GM21367 (cell line): ENCODE data around the gene KATNB1.
"Not testable (repeated sequence)": the region's sequence is repeated elsewhere in the genome, so short reads cannot be mapped to it uniquely, and the experiment has no call there.

ENCODE experiments used
- ATAC-seq: cut with Tn5 transposase; IDR thresholded peaks from one replicate; pipeline ENCODE4 v1.9.1; 2021; ENCODE audit not compliant: unreplicated experiment

KATNB1 gene

GRCh38 chr16:57743458-57743857, 7.9 kb downstream of the KATNB1 start:
- no peak for ATAC-seq

- no peak for ATAC-seq
Measured at GRCh38 chr16:57743886-57744641, 8.5 kb downstream of the KATNB1 start.

- no peak for ATAC-seq
Measured at GRCh38 chr16:57744642-57744903, 9.0 kb downstream of the KATNB1 start.

GRCh38 chr16:57745768-57746167, 10.2 kb downstream of the KATNB1 start:
- no peak for ATAC-seq

GRCh38 chr16:57746316-57746715, 10.7 kb downstream of the KATNB1 start:
- not testable (repeated sequence) for ATAC-seq

GRCh38 chr16:57747091-57747490, 11.5 kb downstream of the KATNB1 start:
- no peak for ATAC-seq

GRCh38 chr16:57747496-57747895, 11.9 kb downstream of the KATNB1 start:
- ATAC-seq: no peak

GRCh38 chr16:57747996-57748395, 12.4 kb downstream of the KATNB1 start:
- no peak for ATAC-seq

GRCh38 chr16:57748596-57748995, 13.0 kb downstream of the KATNB1 start:
- no peak for ATAC-seq

- no peak for ATAC-seq
Measured at GRCh38 chr16:57749101-57749692, 13.6 kb downstream of the KATNB1 start.

- no peak for ATAC-seq
Measured at GRCh38 chr16:57749856-57750452, 14.4 kb downstream of the KATNB1 start.

- ATAC-seq: no peak
Measured at GRCh38 chr16:57750796-57751538, 15.4 kb downstream of the KATNB1 start.

GRCh38 chr16:57751539-57752202, 16.1 kb downstream of the KATNB1 start:
- ATAC-seq: no peak

GRCh38 chr16:57752203-57752580, 16.6 kb downstream of the KATNB1 start:
- ATAC-seq: no peak

- no peak for ATAC-seq
Measured at GRCh38 chr16:57752581-57753447, 17.2 kb downstream of the KATNB1 start.

GRCh38 chr16:57753448-57754353, 18.1 kb downstream of the KATNB1 start:
- ATAC-seq: no peak

- no peak for ATAC-seq
Measured at GRCh38 chr16:57754354-57755060, 18.9 kb downstream of the KATNB1 start.

GRCh38 chr16:57755061-57755684, 19.6 kb downstream of the KATNB1 start:
- no peak for ATAC-seq
